Measurements from ENCODE around the gene ALG5. TPM values are rescaled to one million over a fixed set of nuclear protein-coding genes. Genes with fewer than 3 reads are reported as not detected.

Gene ALG5
- total RNA-seq, 1 donor from 2014 or later, result 32.1 TPM

DNA sequence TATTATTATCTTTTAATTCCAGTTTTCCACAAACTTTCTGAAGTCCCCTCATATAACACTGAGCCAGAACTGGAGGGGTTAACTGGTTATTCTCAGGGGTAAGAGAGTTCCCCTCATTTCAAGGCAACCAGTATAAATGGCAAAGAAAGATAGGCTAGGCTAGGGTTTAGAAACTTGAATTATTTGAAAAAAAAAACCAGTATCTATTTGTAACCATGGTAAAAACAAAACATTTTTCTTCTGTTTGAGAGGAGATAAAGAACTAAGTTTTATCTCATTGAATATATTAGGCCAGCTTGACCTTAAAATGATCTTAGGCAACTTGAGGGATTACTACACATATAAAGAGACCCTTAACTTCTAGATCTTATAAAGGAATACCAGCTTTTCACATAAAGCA, 40.8 kb upstream of the ALG5 start:
- H3K36me3 Mint-ChIP-seq (ENCODE audit: low read depth), result peaks cover 41% of the 10 kb centered on the region

DNA sequence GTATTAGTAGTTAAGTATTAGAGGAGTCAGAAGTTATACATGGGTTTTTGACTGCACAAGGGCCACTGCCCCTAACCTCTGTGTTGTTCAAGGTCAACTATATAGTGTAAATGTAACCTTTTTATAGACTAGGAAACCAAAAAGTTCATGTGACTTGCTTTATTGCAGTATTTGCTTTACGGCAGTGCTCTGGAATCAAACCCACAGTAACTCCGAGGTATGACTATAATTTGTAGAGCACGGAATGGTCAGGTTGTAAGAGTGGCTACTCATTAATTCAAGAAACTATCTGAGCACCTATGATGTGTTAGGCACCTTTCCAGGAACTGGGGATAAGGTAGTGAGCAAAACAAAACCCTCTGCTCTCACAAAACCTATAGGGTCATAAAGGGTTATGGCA, 38.1 kb upstream of the ALG5 start:
- Mint-ChIP-seq H3K4me1 (ENCODE audit: low read depth) (no peaks in the 10 kb centered on the region), H3K4me3 (ENCODE audit: unreplicated experiment) (no peak overlapping the region), H3K9me3 (ENCODE audit: low read depth) (peaks cover 2% of the 10 kb centered on the region), H3K27ac (ENCODE audit: unreplicated experiment) (no peak overlapping the region), H3K36me3 (ENCODE audit: low read depth) (peaks cover 47% of the 10 kb centered on the region), H3K27me3 (ENCODE audit: low read depth) (no peaks in the 10 kb centered on the region)
- TF ChIP-seq, protein P1, sequence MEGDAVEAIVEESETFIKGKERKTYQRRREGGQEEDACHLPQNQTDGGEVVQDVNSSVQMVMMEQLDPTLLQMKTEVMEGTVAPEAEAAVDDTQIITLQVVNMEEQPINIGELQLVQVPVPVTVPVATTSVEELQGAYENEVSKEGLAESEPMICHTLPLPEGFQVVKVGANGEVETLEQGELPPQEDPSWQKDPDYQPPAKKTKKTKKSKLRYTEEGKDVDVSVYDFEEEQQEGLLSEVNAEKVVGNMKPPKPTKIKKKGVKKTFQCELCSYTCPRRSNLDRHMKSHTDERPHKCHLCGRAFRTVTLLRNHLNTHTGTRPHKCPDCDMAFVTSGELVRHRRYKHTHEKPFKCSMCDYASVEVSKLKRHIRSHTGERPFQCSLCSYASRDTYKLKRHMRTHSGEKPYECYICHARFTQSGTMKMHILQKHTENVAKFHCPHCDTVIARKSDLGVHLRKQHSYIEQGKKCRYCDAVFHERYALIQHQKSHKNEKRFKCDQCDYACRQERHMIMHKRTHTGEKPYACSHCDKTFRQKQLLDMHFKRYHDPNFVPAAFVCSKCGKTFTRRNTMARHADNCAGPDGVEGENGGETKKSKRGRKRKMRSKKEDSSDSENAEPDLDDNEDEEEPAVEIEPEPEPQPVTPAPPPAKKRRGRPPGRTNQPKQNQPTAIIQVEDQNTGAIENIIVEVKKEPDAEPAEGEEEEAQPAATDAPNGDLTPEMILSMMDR (IDR thresholded peaks at IDR 0.05), result no peak
- DNase-seq (ENCODE audit: low spot score), result no peak

More for the DNA sequence above, 40.8 kb upstream of the ALG5 start:
- peaks cover 2% of the 10 kb centered on the region for H3K9me3 Mint-ChIP-seq (ENCODE audit: low read depth)
- H3K27me3 Mint-ChIP-seq (ENCODE audit: low read depth), result no peaks in the 10 kb centered on the region
- H3K4me1 Mint-ChIP-seq (ENCODE audit: low read depth), result no peaks in the 10 kb centered on the region
- DNase-seq (ENCODE audit: low spot score), result no peak
- no peak overlapping the region for H3K27ac Mint-ChIP-seq (ENCODE audit: unreplicated experiment)
- TF ChIP-seq, protein P1 (IDR thresholded peaks at IDR 0.05), result no peak
- no peak overlapping the region for H3K4me3 Mint-ChIP-seq (ENCODE audit: unreplicated experiment)

DNA sequence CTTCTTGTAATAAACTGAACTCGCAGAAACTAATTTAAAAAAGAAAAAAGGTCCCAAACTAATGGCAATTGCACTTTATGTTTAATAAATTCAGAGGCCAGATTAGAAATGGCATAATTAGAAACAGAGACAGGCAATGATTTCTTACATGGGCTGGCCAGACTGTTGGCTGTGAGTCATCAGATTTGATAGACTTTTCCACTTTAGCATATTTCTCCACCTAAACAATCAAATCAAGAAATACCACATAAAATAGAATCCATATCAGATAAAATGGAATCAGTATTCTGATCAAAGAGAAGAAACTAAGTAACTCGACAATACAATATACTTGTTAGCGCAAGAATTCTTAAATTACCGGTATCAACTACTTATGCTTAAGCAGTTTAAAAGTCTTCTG, 30.5 kb upstream of the ALG5 start:
- Mint-ChIP-seq H3K27ac (ENCODE audit: unreplicated experiment) (no peak overlapping the region), H3K4me1 (ENCODE audit: low read depth) (peaks cover 3% of the 10 kb centered on the region), H3K9me3 (ENCODE audit: low read depth) (no peaks in the 10 kb centered on the region), H3K27me3 (ENCODE audit: low read depth) (no peaks in the 10 kb centered on the region), H3K4me3 (ENCODE audit: unreplicated experiment) (no peak overlapping the region), H3K36me3 (ENCODE audit: low read depth) (peaks cover 28% of the 10 kb centered on the region)
- TF ChIP-seq, protein P1 (IDR thresholded peaks at IDR 0.05), result no peak
- DNase-seq (ENCODE audit: low spot score), result no peak

DNA sequence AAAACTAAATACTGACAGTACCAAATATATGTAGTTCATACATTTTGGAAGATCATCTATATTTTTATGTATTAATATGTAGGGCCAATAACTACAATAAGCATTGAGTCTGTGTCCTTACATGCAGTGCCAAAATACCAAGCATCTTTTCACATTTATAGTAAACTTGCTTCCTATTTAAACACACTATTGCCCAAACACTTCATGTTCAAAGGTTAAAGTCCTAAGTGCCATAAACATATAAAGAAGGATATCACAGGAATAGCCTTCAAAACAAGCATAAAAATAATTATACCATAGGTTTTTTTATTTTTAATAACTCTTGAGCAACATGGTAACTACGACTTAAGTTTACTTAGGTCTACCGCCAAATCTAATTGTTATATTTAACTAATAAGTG, 28.5 kb upstream of the ALG5 start:
- H3K4me3 Mint-ChIP-seq (ENCODE audit: unreplicated experiment), result no peak overlapping the region
- peaks cover 21% of the 10 kb centered on the region for H3K36me3 Mint-ChIP-seq (ENCODE audit: low read depth)
- TF ChIP-seq, protein P1 (IDR thresholded peaks at IDR 0.05), result no peak
- no peak overlapping the region for H3K27ac Mint-ChIP-seq (ENCODE audit: unreplicated experiment)
- DNase-seq (ENCODE audit: low spot score), result no peak
- no peaks in the 10 kb centered on the region for H3K9me3 Mint-ChIP-seq (ENCODE audit: low read depth)
- H3K4me1 Mint-ChIP-seq (ENCODE audit: low read depth), result peaks cover 3% of the 10 kb centered on the region
- no peaks in the 10 kb centered on the region for H3K27me3 Mint-ChIP-seq (ENCODE audit: low read depth)

DNA sequence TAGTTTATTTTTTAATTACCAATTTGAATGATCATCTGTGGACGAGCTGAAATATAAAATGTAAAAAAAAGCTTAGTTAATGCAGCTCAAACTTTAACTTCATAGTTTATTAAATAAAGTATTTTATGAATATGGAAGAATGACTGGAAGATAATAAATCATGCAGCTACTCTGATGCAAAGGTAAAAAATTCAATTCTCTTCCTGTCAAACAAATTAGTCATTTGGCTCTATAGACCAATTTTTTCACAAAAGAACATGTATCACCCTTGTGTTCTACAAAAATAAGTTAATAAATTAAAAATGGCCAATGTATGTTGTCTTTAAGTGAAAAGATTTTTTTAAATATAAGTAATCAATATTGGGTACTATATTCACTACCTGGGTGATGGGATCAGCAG, 27.6 kb upstream of the ALG5 start:
- Mint-ChIP-seq H3K9me3 (ENCODE audit: low read depth) (no peaks in the 10 kb centered on the region), H3K27ac (ENCODE audit: unreplicated experiment) (no peak overlapping the region), H3K4me3 (ENCODE audit: unreplicated experiment) (no peak overlapping the region), H3K4me1 (ENCODE audit: low read depth) (peaks cover 3% of the 10 kb centered on the region), H3K36me3 (ENCODE audit: low read depth) (peaks cover 19% of the 10 kb centered on the region), H3K27me3 (ENCODE audit: low read depth) (no peaks in the 10 kb centered on the region)
- TF ChIP-seq, protein P1 (IDR thresholded peaks at IDR 0.05), result no peak
- no peak for DNase-seq (ENCODE audit: low spot score)
